ENCODE data around the gene VPS29. TPM values are rescaled to one million over a fixed set of nuclear protein-coding genes. Genes with fewer than 3 reads are reported as not detected.

VPS29 gene
- 99.6 TPM for total RNA-seq

GRCh38 chr12:110501752-110502738 is at the start of gene VPS29, which contains the start of gene RAD9B:
VPS29 (minus strand) TSS chr12:110502111; CDS start chr12:110502051, 60 bp downstream.
RAD9B (plus strand) TSS chr12:110502331; CDS start chr12:110502338, 7 bp downstream.
- peak; percentile 98 for ATAC-seq

DNA sequence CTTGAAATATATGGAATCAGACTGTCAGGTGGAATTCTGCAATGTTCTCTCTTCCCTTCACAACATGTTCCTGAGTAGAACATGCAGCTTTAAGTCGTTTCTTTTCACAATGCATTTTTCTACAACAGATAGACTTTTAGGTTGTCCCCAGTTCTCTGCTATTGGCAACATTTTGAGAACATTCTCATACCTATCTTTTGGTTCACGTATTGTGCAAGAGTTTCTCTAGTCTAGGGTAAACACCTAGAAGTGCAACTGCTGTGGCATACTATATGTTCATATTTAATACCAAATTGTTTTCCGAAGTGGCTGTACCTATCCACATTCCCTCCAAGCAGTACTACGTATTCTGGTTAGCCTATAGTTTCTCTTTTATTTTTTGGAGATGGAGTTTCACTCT is 49.1 kb upstream of the VPS29 start:
- ATAC-seq, result no peak

GRCh38 chr12:110549716-110550115 is 47.8 kb upstream of the VPS29 start:
- ATAC-seq, result no peak

GRCh38 chr12:110548678-110549077 is 46.8 kb upstream of the VPS29 start:
- ATAC-seq, result no peak

DNA sequence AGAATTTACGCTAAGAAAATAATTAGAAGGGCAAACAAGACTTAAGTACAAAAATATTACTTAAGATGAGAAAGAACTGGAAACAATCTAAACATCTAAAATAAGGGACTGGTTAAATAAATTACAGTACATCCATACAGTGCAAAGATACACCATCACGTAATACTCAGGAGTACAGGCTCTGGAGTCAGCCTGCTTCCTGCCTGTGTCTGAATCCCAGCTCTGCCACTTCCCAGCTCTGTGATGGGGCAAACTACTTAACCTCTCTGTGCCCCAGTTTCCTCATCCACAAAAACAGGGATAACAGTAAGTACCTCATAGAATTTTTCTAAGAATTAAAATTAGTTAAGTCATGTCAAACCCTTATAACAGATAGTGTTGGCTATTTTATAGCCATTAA is 45.2 kb upstream of the VPS29 start:
- ATAC-seq, result no peak

DNA sequence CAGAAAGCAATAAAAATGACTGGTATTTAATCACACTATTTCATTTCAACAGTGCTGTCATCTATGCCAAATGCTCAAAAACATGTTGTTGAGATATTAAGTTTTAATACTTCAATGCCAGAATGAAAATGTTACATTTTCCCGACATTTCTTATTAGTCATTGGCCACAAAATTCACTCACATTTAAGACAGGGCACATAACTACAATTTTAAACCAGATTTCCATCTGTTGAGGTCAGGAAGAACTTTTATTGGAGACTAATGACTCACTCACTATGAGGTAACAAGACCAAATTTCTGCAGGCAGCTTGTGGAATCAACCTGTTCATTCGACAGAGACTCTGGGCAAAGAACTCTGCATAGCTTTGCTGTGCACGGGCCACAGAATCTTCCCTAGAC is 44.4 kb upstream of the VPS29 start:
- peak; percentile 44 for ATAC-seq

GRCh38 chr12:110545812-110546211 is 43.9 kb upstream of the VPS29 start:
- peak; percentile 43 for ATAC-seq

GRCh38 chr12:110545259-110545658 is 43.3 kb upstream of the VPS29 start:
- peak; percentile 90 for ATAC-seq

GRCh38 chr12:110543965-110544364 is 42.1 kb upstream of the VPS29 start:
- ATAC-seq, result no peak

DNA sequence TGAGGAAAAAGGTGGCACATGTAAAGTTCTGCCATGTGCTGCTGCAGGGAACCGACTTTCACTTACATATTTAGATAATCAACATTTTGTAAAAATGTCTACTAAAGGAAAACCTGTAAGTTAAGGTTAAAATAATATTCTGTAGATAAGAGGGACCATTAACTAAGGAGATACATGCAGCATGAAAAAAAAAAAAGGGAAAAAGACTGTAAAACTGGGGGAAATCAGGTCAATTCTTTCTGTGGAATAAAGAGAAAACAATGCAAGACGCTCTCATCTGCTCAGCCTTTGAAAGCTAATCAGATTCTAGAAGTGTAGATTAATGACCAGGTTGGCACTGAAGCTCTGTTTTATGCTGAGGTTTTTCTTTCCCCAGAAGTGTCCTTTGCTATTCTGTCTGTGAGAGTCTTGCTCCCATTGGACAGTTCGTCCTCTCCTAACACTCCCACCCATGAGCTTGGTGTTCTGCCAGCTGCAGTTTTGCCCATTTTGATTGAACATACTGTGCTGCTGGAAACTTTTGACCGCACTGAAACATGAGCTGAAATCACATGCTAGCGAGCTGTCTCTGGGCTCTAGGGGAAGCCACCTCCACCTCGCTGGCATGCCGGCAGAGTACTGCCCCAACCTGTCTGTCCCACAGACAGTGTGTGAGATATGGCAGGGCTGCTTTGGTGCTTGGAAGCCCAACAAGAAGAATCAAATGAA is 41.5 kb upstream of the VPS29 start:
- ATAC-seq, result peak; percentile 71

DNA sequence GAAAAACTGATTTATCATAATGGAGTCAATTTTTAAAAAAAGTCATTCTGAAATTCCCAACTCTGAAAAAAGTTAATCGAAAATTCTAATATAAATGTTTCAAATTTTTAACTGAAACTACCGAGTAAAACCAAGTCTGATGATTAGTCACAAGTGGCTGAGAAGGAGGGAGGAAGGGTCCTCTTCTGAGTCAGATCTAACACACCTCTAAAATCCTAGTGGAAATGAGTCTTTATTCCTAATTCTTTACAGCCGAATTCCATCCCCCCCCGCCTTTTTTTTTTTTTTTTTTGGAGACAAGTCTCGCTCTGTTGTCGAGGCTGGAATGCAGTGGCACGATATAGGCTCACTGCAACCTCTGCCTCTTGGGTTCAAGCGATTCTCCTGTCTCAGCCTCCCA is 38.1 kb upstream of the VPS29 start:
- ATAC-seq, result no peak

DNA sequence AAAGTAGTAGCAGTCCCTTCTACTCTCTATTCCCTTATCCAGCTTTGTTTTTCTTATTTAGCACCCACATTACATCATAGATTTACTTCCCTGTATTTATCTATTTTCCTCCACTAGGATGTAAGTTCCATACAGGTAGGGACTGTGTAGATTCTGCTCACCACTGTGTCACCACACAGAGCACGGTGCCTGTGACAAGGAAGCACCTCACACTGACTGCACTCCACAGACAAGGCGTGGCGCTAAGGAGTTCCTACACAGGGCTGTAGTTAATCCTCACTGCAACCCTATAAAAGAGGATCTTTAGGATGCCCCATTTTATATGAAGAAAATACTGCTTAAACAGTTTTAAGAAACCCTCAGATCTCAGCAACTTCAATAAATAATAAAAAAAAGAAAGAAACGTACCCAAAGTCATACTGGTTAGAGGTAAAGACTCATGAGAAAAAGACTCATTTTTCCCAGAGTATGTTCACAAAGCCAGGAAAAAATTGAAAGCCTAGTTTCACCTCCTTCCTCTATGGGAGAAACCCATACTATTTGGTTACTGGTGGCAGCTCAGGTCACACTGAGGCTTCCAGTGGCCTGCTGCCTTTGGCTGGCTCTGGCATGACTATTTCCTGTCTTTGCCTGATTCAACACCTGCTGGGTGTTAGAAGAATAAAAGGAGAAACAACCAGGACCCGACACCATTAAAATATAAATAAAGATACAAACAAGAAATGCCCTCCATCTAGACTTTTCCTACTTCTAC is 37.1 kb upstream of the VPS29 start:
- peak; percentile 91 for ATAC-seq

- peak; percentile 51 for ATAC-seq
Measured at GRCh38 chr12:110537605-110538409, 35.9 kb upstream of the VPS29 start.

DNA sequence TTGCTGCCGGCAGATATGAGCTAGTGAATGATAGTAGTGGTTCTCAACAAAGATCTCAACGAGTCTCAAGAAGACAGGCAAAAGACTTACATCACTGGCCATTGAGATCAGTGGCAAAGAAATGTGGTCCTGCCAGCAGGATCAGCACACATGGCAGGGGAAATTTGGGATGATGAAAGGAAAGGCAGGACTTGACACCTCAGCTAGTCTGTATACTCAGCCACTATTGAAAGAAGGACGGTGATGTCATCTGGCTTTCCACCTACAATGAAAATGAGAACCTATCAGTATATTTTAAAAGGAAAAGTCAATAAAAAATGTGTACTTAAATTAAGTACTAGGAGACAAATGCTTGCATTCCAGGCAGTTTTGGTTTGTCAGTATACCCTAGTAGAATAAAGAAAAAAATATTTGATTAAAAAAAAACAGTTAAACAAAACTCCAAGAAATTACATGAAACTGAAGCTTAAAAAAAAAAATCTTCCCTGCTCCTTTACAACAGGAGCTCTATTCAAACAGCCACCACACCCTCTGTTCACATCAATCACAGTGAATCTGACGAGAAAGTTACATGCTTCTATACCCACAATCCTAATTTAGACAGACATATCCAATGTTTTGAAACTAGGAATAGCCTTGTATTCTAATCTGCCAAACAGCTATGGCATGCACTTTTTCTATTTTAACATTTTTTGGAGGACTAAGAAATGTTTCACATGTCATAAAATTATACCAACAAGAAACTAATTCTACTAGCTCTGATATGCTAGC is 35.1 kb upstream of the VPS29 start:
- ATAC-seq, result no peak

DNA sequence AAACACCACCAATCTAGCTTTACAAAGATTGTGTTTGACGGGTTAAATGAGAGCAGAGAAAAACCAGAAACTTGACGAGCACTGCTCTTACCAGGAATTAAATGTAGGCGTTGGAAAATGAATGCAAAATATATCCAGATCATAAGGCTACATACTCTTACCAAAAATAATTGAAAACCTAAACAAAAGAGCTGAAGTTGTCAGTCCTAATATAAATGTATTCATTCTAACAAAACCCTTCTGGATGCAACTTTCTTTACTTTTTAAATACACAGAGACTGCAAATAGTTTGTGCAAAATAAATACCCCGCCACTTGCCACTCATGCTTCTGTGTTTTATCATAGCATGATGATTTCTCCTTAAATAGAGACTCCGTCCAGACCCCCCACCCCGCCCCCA is 32.9 kb upstream of the VPS29 start:
- ATAC-seq, result no peak

- ATAC-seq, result no peak
Measured at GRCh38 chr12:110533607-110534006, 31.7 kb upstream of the VPS29 start.

DNA sequence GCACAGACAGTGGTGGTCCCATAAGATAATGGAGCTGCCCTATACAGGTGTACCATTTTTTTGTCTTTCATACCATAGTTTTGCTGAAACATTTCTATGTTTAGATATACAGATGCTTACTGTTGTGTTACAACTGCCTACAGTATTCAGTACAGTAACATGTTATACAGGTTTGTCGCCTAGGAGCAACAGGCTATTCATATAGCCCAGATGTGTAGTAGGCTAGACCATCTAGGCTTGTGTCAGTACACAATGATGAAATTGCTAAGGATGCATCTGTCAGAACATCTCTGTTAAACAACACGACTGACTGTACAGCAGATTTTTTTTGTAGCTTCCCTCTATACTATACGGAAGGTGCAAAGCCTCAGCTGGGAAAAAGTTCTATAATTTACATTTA is 30.7 kb upstream of the VPS29 start:
- ATAC-seq, result peak; percentile 74

- peak; percentile 75 for ATAC-seq
Measured at GRCh38 chr12:110531741-110532333, 29.9 kb upstream of the VPS29 start.

GRCh38 chr12:110530511-110530910 is 28.6 kb upstream of the VPS29 start:
- no peak for ATAC-seq

- ATAC-seq, result no peak
Measured at GRCh38 chr12:110528277-110528839, 26.4 kb upstream of the VPS29 start.
